DMS 273 treated with DMSO at 0.1 percent for 48 hours (cell line): ENCODE data around the gene LRRC3.
A peak's percentile ranks its signal among the peaks of the same experiment; 100 is the strongest.
"Not testable (repeated sequence)": the region's sequence is repeated elsewhere in the genome, so short reads cannot be mapped to it uniquely, and the experiment has no call there.

ENCODE experiments used
- DNase-seq: peaks from one replicate; lab custom pipeline; 2025; lab: John Stamatoyannopoulos, UW

LRRC3 gene

DNA sequence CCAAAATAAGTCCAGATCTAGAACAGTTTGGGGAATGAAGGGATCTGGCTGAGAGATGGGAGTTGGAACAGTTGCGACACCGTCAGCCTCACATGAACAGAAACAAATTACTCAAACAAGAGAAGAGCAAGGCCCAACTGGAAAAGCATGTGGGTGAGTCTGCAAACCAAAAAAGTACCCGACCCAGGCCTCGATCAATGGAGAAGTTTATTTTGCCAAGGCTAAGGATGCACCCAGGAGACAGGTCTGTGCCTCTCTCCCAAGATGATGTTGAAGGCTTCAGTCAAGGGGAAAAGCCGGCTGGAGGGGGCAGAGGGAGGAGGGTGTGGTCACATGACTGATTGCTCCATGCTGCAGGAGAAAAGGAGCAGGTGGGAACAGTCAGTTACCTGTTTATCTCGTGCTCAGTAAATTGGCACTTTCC, 42.4 kb downstream of the LRRC3 start:
- no peak for DNase-seq

DNA sequence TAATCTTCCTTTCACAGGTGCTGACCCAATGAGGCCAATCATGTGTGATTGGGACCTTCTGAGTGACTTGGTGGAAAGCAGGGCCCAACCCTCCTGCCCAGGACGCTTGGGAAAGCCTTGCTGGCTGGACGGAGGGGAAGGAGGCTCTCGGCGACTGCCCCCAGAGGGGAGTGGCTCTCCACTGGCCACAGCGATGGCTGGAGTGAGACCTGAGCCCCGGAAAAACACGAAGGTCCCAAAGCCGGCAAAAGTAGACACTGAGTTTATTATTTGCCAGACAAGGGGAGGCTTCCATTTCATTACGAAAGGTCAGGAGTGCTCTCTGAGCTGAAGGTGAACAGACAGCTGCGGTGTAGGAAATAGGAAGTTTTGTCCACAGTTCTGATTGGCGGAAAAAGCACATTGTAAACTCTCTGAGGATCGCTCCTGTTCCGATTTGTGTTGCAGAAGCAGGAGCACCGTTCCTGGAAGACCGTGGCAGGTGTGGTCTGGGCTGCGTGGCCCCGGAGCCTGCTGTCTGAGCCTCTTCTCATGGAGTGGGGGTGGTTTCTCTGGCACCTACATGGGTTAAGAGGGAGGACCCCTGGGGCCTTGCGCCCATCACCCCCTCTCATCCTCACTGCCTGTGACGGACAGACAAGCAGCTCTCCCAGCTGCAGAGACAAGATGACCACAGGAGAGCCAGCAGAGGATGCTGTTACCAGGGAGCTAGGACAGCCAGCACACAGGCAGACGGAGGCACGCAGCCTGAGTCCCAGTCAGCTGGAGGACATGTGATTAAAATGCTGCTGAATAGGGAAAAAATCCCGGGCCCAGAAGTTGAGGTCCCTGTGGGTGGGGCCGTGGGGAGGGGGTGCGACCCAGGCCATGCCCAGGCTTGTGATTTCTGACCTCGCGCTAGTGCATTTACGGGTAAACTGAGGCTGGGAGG, 43.2 kb downstream of the LRRC3 start:
- no peak for DNase-seq

DNA sequence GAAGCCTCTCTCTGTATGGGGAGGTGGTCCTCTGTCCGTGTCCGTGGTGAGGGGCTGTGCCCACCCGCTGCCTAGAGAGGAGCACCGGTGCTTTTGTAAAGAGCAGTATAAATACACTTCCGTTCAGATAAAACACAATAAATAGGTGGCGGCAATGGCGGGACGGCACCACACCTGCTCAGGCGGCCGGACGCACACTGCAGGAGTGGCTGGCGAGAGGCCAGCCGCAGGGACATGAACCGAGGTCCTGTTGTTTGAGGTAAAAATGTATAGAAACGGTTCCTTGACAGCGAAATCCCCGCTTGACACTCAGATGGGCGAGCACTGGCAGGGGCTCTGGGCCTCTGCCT, 43.9 kb downstream of the LRRC3 start:
- DNase-seq, result no peak

DNA sequence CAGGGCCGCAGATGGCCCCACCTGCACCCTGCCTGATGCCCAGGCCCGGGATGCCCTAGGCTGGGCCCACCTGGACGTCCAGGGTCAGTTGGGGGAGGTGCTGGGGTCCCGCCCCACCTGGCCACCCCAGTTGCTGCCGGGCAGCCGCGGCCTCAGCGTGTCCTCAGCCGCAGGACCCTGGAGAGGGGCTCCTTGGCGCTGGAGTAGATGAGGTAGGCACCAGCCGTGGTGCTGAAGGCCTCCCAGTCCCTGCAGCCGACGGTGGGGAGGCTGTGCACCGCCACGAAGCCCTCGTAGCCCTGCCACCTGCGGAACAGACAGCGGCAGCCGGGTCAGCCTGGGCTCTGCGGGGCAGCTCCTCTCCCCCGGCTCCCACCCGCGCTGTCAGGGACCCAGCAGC, 44.3 kb downstream of the LRRC3 start:
- DNase-seq, result no peak

DNA sequence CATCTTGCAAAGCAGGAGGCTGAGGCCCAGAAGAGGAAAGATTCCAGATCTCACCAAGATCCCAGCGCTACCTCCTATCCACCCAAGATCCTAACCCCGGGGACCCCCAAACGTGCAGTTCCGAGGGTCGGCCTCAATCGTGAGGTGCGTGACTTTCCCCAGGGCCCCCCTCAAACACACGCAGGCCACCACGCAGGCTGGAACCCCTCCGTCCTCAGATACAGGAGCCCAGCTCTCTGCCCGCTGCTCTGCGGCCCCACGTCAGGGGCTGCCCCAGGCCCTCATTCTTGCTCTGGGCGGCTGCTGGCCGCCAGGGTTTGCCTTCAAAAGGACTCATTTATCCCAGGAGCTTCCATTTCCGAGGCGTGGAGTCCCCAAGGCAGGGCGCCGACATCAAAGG, 44.8 kb downstream of the LRRC3 start:
- no peak for DNase-seq

DNA sequence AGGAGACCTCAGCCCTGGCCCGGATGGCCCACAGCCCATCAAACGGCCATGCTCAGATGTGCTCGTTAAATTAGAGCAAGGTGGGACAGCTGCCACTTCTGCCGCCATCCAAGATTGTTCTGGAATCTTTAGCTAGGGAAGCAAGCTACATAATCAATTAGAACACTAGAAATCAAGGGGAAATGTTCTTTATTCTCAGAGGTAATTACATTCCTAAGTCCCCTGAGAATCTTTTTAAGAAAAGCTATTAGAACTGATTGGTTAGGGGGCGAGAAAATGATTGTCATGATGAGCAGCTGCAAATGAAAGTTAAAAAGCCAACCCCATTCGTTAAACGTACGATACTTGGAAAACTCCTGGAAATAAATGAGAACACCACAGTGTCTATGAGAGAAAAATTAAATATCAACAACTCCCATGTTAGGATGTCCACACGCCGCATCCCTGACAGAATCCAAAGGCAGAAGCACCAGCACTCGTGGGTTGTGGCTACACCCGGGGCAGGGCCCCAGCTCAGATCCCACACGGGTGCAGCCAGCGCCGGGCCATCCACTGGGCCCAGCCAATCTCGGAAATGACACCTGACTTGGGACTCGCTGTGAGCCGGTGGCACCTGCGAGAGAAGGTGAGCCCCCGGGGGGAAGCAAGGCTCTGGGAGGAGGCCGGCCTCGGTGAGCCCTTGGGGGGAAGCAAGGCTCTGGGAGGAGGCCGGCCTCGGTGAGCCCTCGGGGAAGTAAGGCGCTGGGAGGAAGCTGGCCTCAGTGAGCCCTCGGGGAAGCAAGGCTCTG, 47.1 kb downstream of the LRRC3 start:
- DNase-seq, result no peak

DNA sequence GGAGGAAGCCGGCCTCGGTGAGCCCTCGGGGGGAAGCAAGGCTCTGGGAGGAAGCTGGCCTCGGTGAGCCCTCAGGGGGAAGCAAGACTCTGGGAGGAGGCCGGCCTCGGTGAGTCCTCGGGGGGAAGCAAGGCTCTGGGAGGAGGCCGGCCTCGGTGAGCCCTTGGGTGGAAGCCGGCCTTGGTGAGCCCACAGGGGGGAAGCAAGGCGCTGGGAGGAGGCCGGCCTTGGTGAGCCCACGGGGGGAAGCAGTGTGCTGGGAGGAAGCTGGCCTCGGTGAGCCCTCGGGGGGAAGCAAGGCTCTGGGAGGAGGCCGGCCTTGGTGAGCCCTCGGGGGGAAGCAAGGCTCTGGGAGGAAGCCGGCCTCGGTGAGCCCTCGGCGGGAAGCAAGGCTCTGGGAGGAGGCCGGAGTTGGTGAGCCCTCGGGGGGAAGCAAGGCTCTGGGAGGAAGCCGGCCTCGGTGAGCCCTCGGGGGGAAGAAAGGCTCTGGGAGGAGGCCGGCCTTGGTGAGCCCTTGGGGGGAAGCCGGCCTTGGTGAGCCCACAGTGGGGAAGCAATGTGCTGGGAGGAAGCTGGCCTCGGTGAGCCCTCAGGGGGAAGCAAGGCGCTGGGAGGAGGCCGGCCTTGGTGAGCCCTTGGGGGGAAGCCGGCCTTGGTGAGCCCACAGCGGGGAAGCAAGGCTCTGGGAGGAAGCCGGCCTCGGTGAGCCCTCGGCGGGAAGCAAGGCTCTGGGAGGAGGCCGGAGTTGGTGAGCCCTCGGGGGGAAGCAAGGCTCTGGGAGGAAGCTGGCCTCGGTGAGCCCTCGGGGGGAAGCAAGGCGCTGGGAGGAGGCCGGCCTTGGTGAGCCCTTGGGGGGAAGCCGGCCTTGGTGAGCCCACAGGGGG, 47.9 kb downstream of the LRRC3 start:
- DNase-seq, result not testable (repeated sequence)

DNA sequence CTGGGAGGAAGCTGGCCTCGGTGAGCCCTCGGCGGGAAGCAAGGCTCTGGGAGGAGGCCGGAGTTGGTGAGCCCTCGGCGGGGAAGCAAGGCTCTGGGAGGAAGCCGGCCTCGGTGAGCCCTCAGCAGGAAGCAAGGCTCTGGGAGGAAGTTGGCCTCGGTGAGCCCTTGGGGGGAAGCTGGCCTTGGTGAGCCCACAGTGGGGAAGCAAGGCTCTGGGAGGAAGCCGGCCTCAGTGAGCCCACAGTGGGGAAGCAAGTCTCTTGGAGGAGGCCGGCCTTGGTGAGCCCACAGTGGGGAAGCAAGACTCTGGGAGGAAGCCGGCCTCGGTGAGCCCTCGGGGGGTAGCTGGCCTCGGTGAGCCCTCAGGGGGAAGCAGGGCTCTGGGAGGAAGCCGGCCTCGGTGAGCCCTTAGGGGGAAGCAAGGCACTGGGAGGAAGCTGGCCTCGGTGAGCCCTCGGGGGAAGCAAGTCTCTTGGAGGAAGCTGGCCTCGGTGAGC, 48.6 kb downstream of the LRRC3 start:
- no peak for DNase-seq

DNA sequence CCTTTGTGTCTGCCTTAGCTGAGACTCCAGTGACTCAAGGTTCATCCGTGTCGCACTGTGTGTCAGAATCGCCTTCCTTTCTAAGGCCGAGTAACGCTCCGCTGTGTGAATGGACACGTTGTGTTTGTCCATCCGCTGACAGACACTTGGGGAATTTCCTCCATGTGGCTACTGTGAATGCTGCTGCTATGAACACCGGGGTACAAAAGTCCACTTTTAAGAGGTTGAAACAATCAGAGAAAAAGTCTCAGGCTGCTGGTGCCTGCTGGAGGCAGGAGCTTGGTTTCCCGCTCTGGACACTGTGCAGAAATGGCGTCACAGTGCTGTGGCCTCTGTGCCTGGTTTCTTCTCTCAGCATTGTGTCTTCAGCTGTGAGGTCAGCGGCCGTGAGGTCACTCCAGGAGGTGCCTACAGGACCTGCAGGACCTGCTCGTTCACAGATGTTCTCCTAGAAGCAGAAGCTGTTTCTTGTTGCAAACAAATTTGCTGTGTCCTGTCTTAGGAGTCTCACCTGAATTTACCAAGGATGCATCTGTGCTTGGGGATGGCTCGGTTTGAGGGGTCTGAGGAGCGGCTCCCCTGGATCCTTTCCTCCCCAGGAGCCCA, 50.5 kb downstream of the LRRC3 start:
- DNase-seq, result no peak

DNA sequence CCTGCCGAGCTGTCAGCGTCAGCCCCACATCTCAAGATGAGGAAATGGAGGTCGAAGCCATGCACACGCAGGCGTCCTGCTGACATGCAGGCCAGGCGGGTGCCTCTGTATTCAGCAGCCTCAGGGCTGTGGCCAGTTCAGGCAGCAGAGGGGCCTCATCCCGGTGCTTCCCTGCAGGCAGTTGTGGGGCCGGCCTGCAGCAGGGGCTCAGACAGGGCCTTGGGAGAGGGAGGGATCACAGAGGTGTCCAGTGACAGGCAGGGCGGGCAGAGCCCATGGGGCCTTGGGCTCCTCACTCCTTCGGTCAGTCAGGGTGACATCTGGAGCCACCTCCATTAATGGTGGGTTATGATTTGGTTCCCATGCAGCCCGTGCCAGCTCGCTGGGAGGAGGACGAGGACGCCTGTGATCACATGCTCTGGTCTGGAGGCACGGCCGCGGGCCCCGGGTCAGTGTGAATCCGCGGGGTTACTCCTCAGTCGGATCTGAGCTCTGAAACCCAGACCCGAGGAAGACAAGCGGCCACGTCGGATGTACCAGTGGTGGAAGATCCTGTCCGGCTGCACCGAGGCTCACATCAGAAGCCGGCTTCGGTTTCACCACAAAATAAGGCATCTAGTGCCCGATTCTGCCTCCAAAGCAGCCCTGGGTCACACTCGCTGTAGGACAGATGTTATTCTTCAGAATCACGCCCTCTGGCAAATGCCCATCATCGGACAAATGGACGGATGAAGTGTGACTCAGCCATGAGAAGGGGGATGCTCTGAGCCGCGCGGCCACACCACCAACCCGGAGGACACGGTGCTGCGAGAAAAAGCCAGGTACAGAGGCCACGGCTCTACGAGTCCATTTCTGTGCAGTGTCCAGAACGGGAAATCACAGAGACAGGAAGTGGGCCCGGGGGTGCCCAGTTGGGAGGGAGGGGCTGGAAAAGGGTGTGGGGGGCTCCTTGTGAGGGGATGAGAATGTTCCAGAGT, 51.3 kb downstream of the LRRC3 start:
- DNase-seq, result no peak

DNA sequence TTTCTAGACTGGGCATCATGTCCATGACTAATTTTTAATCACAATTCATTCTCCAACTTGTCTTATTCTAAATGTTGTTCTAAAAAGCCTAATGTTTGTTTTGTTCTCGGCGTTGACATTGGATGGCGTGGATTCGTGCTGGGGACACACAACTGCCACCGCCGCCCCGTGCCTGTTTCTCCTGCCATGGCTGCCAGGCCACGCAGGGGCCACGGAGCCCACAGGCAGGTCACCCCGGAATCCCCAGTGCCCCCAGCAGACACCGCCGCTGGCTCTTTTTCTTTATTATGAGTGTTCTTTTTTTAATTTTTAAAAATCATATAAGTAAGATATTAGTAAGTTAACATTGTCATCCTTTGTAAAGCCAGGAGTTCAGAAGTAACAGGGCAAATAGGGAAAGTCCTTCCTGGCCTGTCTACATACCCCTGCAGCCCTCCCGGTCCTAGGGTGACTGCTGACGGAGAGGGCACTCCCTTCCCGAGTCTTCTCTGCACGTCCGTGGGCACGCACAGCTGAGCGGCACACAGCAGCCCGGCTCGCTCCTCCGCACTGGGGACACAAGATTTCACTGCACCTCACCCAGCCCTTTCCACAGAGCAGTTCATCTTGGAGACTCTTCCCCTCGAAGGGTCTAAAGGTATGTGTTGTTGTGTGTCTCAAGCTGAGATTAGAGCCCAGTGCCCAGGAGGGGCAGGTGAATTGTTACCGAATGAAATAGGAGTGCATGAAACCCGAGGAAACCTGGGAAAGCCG, 52.5 kb downstream of the LRRC3 start:
- no peak for DNase-seq

DNA sequence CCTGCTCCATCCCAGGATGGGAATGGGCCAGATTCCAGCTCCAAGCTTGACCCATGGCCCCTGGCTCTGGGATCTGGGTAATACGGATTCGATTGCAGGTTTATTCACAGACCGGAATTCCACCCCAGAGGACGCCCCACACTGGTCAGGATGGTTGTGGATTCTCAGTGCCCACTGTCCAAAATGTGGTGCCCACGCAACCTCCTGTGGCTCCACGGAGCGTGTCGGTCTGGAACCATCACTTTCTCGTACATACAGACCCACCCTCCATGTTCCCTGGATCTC, 53.1 kb downstream of the LRRC3 start:
- DNase-seq, result no peak

DNA sequence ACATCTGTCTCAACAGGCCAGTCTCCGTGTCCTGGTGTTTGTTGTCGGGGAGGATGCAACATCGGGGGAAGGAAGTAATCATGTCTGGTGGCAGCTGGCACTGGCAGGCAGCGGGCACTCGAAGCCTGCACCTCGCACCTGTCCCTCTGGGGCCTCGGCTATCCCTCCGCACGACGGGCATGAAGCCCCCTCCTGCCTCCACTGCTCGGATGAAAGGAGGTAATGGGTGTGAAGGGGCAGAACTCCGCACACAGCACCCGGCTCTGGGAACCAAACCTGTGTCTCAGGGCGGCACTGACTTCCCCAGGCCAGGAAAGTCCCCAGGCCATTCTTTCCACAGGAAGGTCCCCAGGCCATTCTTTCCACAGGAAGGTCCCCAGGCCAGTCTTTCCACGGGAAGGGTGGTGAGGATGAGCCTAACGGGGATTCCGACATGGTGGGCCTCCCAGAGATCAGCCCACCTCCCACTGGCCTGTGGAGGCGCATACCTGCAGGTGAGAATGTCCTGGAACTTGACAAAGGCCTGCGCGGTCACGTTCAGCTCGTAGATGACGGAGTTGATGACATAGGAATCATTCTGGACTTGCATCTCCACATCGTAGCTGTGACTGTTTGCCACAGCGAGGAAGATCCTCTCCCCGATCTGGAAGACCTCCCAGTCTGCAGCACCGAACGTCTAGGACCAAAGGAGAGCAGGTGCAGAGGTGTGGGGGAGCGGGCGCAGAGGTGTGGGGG, 53.6 kb downstream of the LRRC3 start:
- DNase-seq, result no peak

DNA sequence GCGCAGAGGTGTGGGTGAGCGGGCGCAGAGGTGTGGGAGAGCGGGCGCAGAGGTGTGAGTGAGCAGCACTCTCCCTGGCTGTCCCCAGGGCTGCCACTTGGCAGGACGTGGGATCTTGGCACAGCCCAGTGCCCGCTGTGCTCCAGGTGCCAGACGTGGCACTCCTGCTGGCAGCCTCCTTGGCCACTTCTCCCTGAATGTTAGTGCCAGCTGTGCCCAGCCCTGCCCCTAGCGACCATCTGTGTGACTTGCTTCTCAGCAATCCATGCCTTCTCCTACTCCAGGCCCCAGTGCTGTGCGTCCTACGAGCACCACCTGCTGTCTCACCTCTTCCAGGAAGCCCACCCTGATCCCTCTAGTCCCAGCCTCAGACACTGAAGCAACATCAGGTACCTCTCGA, 54.2 kb downstream of the LRRC3 start:
- peak; percentile 78 for DNase-seq

DNA sequence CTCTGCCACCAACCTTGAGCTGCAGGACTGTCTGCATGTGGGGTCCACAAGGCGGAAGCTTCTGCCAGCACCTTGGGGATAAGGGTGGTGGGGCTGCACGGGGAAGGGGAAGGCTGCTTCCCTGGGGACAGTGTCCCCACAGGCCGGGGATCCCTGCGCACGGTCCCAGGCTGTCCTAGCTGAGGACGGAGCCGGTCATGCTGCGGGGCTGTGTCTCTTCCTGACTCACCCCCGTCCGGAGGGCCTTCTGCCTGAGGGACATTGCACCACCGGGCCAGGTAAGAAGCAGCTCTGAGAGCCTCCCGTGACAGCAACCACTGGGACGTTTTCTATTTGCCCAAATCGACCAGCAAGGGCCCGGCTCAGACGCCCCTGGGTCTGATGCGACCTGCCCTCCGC, 54.8 kb downstream of the LRRC3 start:
- no peak for DNase-seq

DNA sequence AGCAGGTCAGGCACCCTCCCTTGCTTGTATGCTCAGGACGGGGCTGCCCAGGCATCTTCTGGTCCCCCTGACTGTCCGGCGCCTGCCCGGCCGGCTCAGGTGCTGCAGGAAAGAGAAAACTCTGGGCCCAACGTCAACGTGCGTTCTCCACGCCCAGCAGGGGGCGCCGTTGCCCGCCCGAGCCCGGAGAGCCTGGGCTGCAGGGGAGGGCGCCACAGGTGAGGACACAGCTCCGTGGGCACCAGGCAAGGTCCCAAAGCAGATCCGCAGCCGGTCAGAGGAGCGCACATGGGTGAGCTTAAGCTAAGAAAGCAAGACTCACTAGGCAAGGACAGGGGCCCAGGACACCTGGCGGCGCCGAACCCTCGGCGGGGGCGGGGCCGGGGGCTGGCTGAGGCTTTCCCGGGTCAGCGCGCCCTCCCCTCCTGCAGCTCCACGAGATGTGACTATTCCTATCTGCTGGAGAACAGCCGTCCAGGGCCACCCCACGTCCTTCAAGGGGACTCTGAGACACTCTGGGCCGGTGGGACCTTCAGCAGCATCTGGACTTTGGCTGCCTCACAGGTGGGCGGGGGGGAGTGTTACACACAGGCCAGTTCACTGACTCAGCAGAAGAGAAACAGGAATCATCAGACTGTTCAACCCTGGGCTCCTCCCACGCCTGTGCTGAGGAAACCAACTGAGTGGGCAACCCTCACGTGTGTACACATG, 55.4 kb downstream of the LRRC3 start:
- DNase-seq, result no peak

DNA sequence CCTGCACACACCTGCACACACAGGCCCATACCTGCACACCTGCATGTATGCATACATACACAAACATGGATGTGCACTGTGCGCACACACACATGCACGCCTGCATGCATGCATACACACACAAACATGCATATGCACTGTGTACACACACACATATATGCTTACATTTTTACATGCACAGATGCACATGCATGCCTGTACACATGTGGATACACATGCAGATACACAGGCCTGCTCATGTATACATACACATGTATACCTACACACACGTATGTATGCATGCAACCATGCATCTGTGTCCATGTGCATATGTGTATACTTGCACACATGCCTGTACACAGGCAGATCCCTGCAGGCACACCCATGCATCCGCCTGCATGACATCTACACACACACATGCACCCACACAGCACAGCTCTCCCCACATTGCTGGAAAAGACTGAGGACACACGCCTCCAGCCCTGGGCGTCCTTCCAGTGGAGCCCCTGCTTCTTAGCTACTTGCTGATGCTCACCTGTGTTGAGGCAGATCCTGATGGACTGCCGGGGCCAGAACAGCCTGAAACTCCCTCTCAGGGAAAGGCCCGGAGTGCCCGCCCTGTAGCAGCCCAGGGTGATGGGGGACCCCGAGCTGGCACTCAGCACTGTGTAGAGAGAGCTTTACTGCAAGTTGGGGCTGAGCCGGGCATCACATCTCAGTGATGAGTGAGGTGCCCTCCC, 56.1 kb downstream of the LRRC3 start:
- no peak for DNase-seq
